ENCODE data around the gene STPG2.

STPG2 gene

DNA sequence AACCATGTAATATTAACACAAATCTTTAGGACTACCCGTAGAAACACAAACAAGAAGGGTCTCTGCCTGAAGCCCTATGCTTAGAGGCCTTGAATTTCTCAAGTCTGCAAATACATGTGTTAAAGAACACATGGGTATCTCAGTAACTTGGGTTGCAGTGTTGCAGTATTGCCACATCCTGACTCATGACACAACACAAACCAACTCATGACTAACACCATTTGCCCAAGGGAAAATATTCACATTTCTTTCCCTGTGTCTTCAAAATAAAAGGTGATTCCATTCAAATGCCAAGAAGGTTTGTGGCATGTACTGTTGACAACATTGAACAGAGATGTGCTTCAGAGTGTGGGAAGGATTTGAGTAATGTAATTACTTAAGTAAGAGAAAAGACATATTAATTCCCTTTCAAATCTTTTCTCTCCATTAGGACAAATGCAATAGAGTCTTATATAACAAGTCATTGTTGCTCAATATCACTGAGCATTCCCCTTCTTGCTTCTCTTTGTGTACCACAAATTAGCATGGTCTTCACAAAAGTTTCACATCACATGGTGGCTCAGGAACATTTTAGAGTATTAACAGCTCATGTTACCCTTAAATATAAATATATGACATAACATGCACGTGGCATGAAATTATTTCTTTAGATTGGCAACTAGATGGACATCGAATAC, 487.1 kb downstream of the STPG2 start:
- Histone ChIP-seq H3K36me3 (ENCODE audit: insufficient read depth, low read length) (no peaks in the 10 kb centered on the region), H3K9me3 (ENCODE audit: low read length) (no peaks in the 10 kb centered on the region), H3K27ac (ENCODE audit: low read depth, low read length, poor library complexity, severe bottlenecking) (no peak overlapping the region), H3K27me3 (ENCODE audit: insufficient read depth, low read length) (no peaks in the 10 kb centered on the region), H4K20me1 (ENCODE audit: insufficient read depth, low read length) (no peaks in the 10 kb centered on the region), H3K9ac (ENCODE audit: low read length) (no peak overlapping the region), H2AFZ (ENCODE audit: low read length) (no peak overlapping the region), H3F3A (ENCODE audit: insufficient read depth, low read length) (no peaks in the 10 kb centered on the region), H3K9me2 (ENCODE audit: low read depth, low read length) (no peaks in the 10 kb centered on the region), H3K79me2 (ENCODE audit: insufficient read depth, low read length) (no peaks in the 10 kb centered on the region), H3K4me1 (ENCODE audit: insufficient read depth, low read length, severe bottlenecking) (no peaks in the 10 kb centered on the region), H3K4me3 (ENCODE audit: low read depth, low read length, poor library complexity, severe bottlenecking) (no peak overlapping the region), H3K4me2 (ENCODE audit: low read length) (no peak overlapping the region)
- TF ChIP-seq, protein P1, sequence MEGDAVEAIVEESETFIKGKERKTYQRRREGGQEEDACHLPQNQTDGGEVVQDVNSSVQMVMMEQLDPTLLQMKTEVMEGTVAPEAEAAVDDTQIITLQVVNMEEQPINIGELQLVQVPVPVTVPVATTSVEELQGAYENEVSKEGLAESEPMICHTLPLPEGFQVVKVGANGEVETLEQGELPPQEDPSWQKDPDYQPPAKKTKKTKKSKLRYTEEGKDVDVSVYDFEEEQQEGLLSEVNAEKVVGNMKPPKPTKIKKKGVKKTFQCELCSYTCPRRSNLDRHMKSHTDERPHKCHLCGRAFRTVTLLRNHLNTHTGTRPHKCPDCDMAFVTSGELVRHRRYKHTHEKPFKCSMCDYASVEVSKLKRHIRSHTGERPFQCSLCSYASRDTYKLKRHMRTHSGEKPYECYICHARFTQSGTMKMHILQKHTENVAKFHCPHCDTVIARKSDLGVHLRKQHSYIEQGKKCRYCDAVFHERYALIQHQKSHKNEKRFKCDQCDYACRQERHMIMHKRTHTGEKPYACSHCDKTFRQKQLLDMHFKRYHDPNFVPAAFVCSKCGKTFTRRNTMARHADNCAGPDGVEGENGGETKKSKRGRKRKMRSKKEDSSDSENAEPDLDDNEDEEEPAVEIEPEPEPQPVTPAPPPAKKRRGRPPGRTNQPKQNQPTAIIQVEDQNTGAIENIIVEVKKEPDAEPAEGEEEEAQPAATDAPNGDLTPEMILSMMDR (IDR thresholded peaks at IDR 0.05; ENCODE audit: low read length): no peak
- TF ChIP-seq EZH2 (IDR thresholded peaks at IDR 0.05; ENCODE audit: borderline replicate concordance, low read length): no peak

DNA sequence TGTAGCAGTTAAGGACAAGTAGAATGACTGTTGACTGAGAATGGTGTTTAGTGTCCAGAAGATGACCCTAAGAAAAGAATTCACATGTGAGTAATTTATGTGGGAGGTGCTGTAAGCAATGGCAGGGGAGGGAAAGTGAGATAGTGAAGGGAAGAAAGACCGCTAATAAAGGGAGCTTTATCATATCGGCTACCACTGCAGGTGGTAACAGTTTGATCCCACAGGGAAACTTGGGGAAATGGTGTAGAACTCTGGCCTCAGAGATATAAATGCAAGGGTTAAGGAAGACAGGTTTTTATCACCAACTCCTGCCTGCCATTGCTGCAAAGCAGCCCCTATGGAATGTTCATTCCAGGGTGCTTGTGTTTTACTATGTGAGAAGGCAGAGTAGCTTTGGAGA, 489.6 kb downstream of the STPG2 start:
- no peaks in the 10 kb centered on the region for H3F3A ChIP-seq (ENCODE audit: insufficient read depth, low read length)
- no peak overlapping the region for H2AFZ ChIP-seq (ENCODE audit: low read length)
- H3K4me1 ChIP-seq (ENCODE audit: insufficient read depth, low read length, severe bottlenecking): no peaks in the 10 kb centered on the region
- H3K9me3 ChIP-seq (ENCODE audit: low read length): no peaks in the 10 kb centered on the region
- H3K4me3 ChIP-seq (ENCODE audit: low read depth, low read length, poor library complexity, severe bottlenecking): no peak overlapping the region
- H3K4me2 ChIP-seq (ENCODE audit: low read length): no peak overlapping the region
- H3K79me2 ChIP-seq (ENCODE audit: insufficient read depth, low read length): no peaks in the 10 kb centered on the region
- H3K27me3 ChIP-seq (ENCODE audit: insufficient read depth, low read length): no peaks in the 10 kb centered on the region
- no peaks in the 10 kb centered on the region for H3K36me3 ChIP-seq (ENCODE audit: insufficient read depth, low read length)
- no peaks in the 10 kb centered on the region for H3K9me2 ChIP-seq (ENCODE audit: low read depth, low read length)
- H3K9ac ChIP-seq (ENCODE audit: low read length): no peak overlapping the region
- H4K20me1 ChIP-seq (ENCODE audit: insufficient read depth, low read length): no peaks in the 10 kb centered on the region
- no peak overlapping the region for H3K27ac ChIP-seq (ENCODE audit: low read depth, low read length, poor library complexity, severe bottlenecking)
- TF ChIP-seq, protein P1 (IDR thresholded peaks at IDR 0.05; ENCODE audit: low read length): no peak

DNA sequence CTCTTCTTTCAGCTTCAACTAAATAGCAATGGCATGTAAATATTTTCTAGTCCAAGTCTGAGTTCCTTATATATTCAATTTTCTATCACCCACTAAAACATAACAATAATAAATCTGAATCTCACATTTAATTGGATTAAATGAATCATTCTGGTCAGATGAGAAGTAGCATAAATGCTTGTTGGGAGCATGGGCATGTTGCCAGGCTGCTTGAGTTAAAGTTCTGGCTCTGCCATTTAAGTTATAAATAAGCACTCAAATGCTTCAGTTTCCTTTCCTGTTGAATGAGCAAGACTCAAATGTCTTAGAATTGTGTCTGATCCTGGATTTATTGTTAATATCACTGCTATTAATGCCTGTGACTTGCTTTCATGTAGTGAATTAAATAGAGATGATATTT, 496.3 kb downstream of the STPG2 start:
- no peaks in the 10 kb centered on the region for H3F3A ChIP-seq (ENCODE audit: insufficient read depth, low read length)
- H4K20me1 ChIP-seq (ENCODE audit: insufficient read depth, low read length): no peaks in the 10 kb centered on the region
- no peaks in the 10 kb centered on the region for H3K9me2 ChIP-seq (ENCODE audit: low read depth, low read length)
- TF ChIP-seq EZH2 (IDR thresholded peaks at IDR 0.05; ENCODE audit: borderline replicate concordance, low read length): no peak
- TF ChIP-seq, protein P1 (IDR thresholded peaks at IDR 0.05; ENCODE audit: low read length): no peak
- H3K27ac ChIP-seq (ENCODE audit: low read depth, low read length, poor library complexity, severe bottlenecking): no peak overlapping the region
- no peaks in the 10 kb centered on the region for H3K79me2 ChIP-seq (ENCODE audit: insufficient read depth, low read length)
- no peaks in the 10 kb centered on the region for H3K27me3 ChIP-seq (ENCODE audit: insufficient read depth, low read length)
- H3K4me3 ChIP-seq (ENCODE audit: low read depth, low read length, poor library complexity, severe bottlenecking): no peak overlapping the region
- H3K4me2 ChIP-seq (ENCODE audit: low read length): no peak overlapping the region
- no peaks in the 10 kb centered on the region for H3K36me3 ChIP-seq (ENCODE audit: insufficient read depth, low read length)
- H2AFZ ChIP-seq (ENCODE audit: low read length): no peak overlapping the region
- no peaks in the 10 kb centered on the region for H3K9me3 ChIP-seq (ENCODE audit: low read length)
- no peak overlapping the region for H3K9ac ChIP-seq (ENCODE audit: low read length)
- H3K4me1 ChIP-seq (ENCODE audit: insufficient read depth, low read length, severe bottlenecking): no peaks in the 10 kb centered on the region
